HepG2 (cell line): ENCODE results near the gene HOXD8.

Experiments
- BHLHE40 ChIP-seq: IDR thresholded peaks from 2 replicates; pipeline ENCODE4 v1.6.1; 2011; ENCODE audit warnings: low read length, improper control_type of control experiment
- EZH2 ChIP-seq: conservative IDR thresholded peaks from 2 replicates; pipeline ENCODE4 v1.6.1; 2012; ENCODE audit warnings: mild to moderate bottlenecking, low read depth, low read length, moderate library complexity
- RBAK ChIP-seq: sonication (generic); formaldehyde crosslinking; IDR thresholded peaks from 2 replicates; pipeline ENCODE4 v1.5.1; 2020; ENCODE audit warnings: mild to moderate bottlenecking, missing genetic modification reagents
- RFXANK ChIP-seq: IDR thresholded peaks from 2 replicates; pipeline ENCODE4 v1.6.1; 2016
- TCF12 ChIP-seq, 2 experiments: fragments of 450-650 bp in 1 of 2; sonication (generic) in 1 of 2; formaldehyde crosslinking in 1 of 2; IDR thresholded peaks; 2 replicates each; pipeline versions ENCODE4 v1.6.1 to v1.8.0; 2017 to 2022; ENCODE audit warnings: antibody characterized with exemption in 1 of 2, mild to moderate bottlenecking in 1 of 2, missing genetic modification reagents in 1 of 2, moderate library complexity in 1 of 2
- TOPORS ChIP-seq: sonication (generic); formaldehyde crosslinking; IDR thresholded peaks from 2 replicates; pipeline ENCODE4 v1.8.0; 2023; ENCODE audit warnings: mild to moderate bottlenecking, missing genetic modification reagents
- TF ChIP-seq, protein P1 (sequence below): sonication (generic); formaldehyde crosslinking; IDR thresholded peaks from 2 replicates; pipeline ENCODE4 v1.5.0; 2020; ENCODE audit warnings: mild to moderate bottlenecking, missing genetic modification reagents, moderate library complexity
- TF ChIP-seq, protein P2 (sequence below): sonication (generic); formaldehyde crosslinking; IDR thresholded peaks from 2 replicates; pipeline ENCODE4 v1.8.0; 2022; ENCODE audit warnings: mild to moderate bottlenecking, missing genetic modification reagents, moderate library complexity

DNA sequence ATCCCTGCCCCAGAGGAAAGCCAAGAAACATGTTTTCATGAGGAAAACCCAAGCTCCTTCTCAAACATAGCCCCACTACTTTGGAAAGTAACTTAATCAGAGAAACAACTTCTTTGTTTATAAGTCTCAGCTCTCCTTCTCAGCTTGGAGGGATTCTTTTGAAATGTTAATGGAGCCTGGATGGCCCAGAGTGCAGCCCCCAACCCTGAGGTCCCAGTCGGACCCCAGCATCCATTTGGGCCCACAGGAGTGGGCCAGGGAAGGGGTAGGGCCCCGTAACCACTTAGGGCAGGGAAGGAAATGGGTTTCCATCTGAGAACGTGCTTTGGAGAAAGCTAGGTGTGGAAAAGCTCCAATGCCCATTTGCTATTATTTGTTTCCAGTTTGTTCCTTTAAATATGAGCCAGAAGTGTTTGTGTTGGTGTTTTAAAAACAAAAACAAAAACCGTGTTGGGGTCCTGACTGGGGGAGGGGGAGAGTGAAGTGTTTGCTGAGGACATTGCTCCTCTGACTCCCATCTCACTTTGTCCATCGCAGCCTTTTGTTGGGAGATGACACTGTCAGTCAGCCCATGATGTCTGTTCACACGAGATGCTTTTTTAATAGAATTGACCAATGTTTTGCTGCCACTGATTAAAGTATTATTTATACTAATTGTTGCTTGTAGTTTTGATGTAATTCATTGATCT lies 26.0 kb downstream of the HOXD8 start:
- TF ChIP-seq EZH2 (no peak), RBAK (CRISPR knock-in tag) (no peak), RFXANK (CRISPR knock-in tag) (no peak), TOPORS (no peak), TCF12 (IDR thresholded peaks at IDR 0.05) (no peak), TCF12 (CRISPR knock-in tag; IDR thresholded peaks at IDR 0.05) (no peak), BHLHE40 (no peak)
- TF ChIP-seq, protein P1, sequence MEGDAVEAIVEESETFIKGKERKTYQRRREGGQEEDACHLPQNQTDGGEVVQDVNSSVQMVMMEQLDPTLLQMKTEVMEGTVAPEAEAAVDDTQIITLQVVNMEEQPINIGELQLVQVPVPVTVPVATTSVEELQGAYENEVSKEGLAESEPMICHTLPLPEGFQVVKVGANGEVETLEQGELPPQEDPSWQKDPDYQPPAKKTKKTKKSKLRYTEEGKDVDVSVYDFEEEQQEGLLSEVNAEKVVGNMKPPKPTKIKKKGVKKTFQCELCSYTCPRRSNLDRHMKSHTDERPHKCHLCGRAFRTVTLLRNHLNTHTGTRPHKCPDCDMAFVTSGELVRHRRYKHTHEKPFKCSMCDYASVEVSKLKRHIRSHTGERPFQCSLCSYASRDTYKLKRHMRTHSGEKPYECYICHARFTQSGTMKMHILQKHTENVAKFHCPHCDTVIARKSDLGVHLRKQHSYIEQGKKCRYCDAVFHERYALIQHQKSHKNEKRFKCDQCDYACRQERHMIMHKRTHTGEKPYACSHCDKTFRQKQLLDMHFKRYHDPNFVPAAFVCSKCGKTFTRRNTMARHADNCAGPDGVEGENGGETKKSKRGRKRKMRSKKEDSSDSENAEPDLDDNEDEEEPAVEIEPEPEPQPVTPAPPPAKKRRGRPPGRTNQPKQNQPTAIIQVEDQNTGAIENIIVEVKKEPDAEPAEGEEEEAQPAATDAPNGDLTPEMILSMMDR (CRISPR knock-in tag) = no peak
- TF ChIP-seq, protein P2, sequence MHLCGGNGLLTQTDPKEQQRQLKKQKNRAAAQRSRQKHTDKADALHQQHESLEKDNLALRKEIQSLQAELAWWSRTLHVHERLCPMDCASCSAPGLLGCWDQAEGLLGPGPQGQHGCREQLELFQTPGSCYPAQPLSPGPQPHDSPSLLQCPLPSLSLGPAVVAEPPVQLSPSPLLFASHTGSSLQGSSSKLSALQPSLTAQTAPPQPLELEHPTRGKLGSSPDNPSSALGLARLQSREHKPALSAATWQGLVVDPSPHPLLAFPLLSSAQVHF (CRISPR knock-in tag) = no peak
